Activated CD4-positive, CD25-positive, alpha-beta regulatory T cell (primary cell): ENCODE results near the gene LOXL3.
A peak's percentile ranks its signal among the peaks of the same experiment; 100 is the strongest.

Experiments
- DNase-seq, 4 experiments: peaks; one replicate each; lab custom pipeline; 2025; lab: John Stamatoyannopoulos, UW

LOXL3 gene

GRCh38 chr2:74505448-74506246 is 48.1 kb downstream of the LOXL3 start:
- no peak for DNase-seq

- no peak for DNase-seq
Observed at GRCh38 chr2:74504591-74504990, 49.2 kb downstream of the LOXL3 start.

- DNase-seq, result no peak
Observed at GRCh38 chr2:74503506-74504475, 50.0 kb downstream of the LOXL3 start.

- peak in 1 of 4 experiments; percentile 32 for DNase-seq
Observed at GRCh38 chr2:74502720-74503505, 50.8 kb downstream of the LOXL3 start.

GRCh38 chr2:74502147-74502719 is 51.5 kb downstream of the LOXL3 start:
- no peak for DNase-seq

GRCh38 chr2:74501335-74502071 is 52.2 kb downstream of the LOXL3 start:
- DNase-seq, result no peak

GRCh38 chr2:74500578-74500946 is 53.2 kb downstream of the LOXL3 start:
- DNase-seq, result no peak

- no peak for DNase-seq
Observed at GRCh38 chr2:74499940-74500577, 53.7 kb downstream of the LOXL3 start.

- DNase-seq, result no peak
Observed at GRCh38 chr2:74499267-74499939, 54.3 kb downstream of the LOXL3 start, which contains the start of gene LBX2. LBX2 (minus strand) TSS chr2:74499603; CDS start chr2:74499537, 66 bp downstream.

GRCh38 chr2:74498500-74499266 is 55.1 kb downstream of the LOXL3 start:
- no peak for DNase-seq

GRCh38 chr2:74497777-74498499 is 55.8 kb downstream of the LOXL3 start:
- DNase-seq, result no peak

- DNase-seq, result no peak
Observed at GRCh38 chr2:74496997-74497776, 56.6 kb downstream of the LOXL3 start.

GRCh38 chr2:74495440-74495839 is 58.3 kb downstream of the LOXL3 start:
- DNase-seq, result no peak

GRCh38 chr2:74493546-74493945 is 60.2 kb downstream of the LOXL3 start:
- no peak for DNase-seq

- DNase-seq, result no peak
Observed at GRCh38 chr2:74491648-74492544, 61.8 kb downstream of the LOXL3 start.

- DNase-seq, result no peak
Observed at GRCh38 chr2:74489906-74490305, 63.8 kb downstream of the LOXL3 start.
